Measurements from ENCODE around the gene QRICH2.

Gene QRICH2

GRCh38 chr17:76278952-76279741 lies 28.9 kb downstream of the QRICH2 start:
- DNase-seq, result peak; percentile 84
- TF ChIP-seq EZH2 (optimal IDR thresholded peaks at IDR 0.05; ENCODE audit: low read depth, low read length) (no peak), CTCF (IDR thresholded peaks at IDR 0.05; ENCODE audit: low read length) (peak; percentile 97)
- no peaks in the 10 kb centered on the region for H4K20me1 ChIP-seq (ENCODE audit: insufficient read depth, low read length)
- peaks cover 3% of the 10 kb centered on the region for H3F3A ChIP-seq (ENCODE audit: insufficient read depth, low read length)
- no peaks in the 10 kb centered on the region for H3K79me2 ChIP-seq (ENCODE audit: low read length)
- H3K27me3 ChIP-seq (replicated peaks; ENCODE audit: insufficient read depth, low read length), result no peaks in the 10 kb centered on the region
- no peaks in the 10 kb centered on the region for H3K4me1 ChIP-seq (ENCODE audit: low read length)
- H3K4me3 ChIP-seq (ENCODE audit: low read length), result no peak overlapping the region
- no peaks in the 10 kb centered on the region for H3K36me3 ChIP-seq (replicated peaks; ENCODE audit: insufficient read depth, low read length)
- H2AFZ ChIP-seq (ENCODE audit: low read length), result 0 out of 2 replicates have a peak overlapping the region, but pooled peaks have one; percentile 24
- H3K9ac ChIP-seq (ENCODE audit: low read length), result no peak overlapping the region
- H3K9me3 ChIP-seq (replicated peaks; ENCODE audit: insufficient read depth, low read length), result no peaks in the 10 kb centered on the region
- H3K4me2 ChIP-seq (ENCODE audit: low read depth, low read length), result no peak overlapping the region
- no peak overlapping the region for H3K27ac ChIP-seq (ENCODE audit: low read length)
- H3K9me2 ChIP-seq (replicated peaks; ENCODE audit: insufficient read depth, low read length), result no peaks in the 10 kb centered on the region

- Histone ChIP-seq H3K9me2 (replicated peaks; ENCODE audit: insufficient read depth, low read length) (no peaks in the 10 kb centered on the region), H4K20me1 (ENCODE audit: insufficient read depth, low read length) (no peaks in the 10 kb centered on the region), H2AFZ (ENCODE audit: low read length) (no peak overlapping the region), H3K27me3 (replicated peaks; ENCODE audit: insufficient read depth, low read length) (no peaks in the 10 kb centered on the region), H3K4me2 (ENCODE audit: low read depth, low read length) (no peak overlapping the region), H3K36me3 (replicated peaks; ENCODE audit: insufficient read depth, low read length) (no peaks in the 10 kb centered on the region), H3K79me2 (ENCODE audit: low read length) (no peaks in the 10 kb centered on the region), H3K9ac (ENCODE audit: low read length) (no peak overlapping the region), H3K9me3 (replicated peaks; ENCODE audit: insufficient read depth, low read length) (no peaks in the 10 kb centered on the region), H3F3A (ENCODE audit: insufficient read depth, low read length) (peaks cover 10% of the 10 kb centered on the region), H3K4me3 (ENCODE audit: low read length) (no peak overlapping the region), H3K27ac (ENCODE audit: low read length) (no peak overlapping the region), H3K4me1 (ENCODE audit: low read length) (no peaks in the 10 kb centered on the region)
- DNase-seq, result no peak
- TF ChIP-seq CTCF (IDR thresholded peaks at IDR 0.05; ENCODE audit: low read length) (no peak), EZH2 (optimal IDR thresholded peaks at IDR 0.05; ENCODE audit: low read depth, low read length) (no peak), EZH2phosphoT487 (IDR thresholded peaks at IDR 0.05; ENCODE audit: low read length) (no peak)
These were observed 29.7 kb downstream of the QRICH2 start for GRCh38 chr17:76278268-76278908.

GRCh38 chr17:76277300-76278267 lies 30.5 kb downstream of the QRICH2 start:
- Histone ChIP-seq H3K27me3 (replicated peaks; ENCODE audit: insufficient read depth, low read length) (no peaks in the 10 kb centered on the region), H3K27ac (ENCODE audit: low read length) (no peak overlapping the region), H3K4me1 (ENCODE audit: low read length) (no peaks in the 10 kb centered on the region), H2AFZ (ENCODE audit: low read length) (no peak overlapping the region), H3K9me3 (replicated peaks; ENCODE audit: insufficient read depth, low read length) (no peaks in the 10 kb centered on the region), H3K4me3 (ENCODE audit: low read length) (no peak overlapping the region), H3K36me3 (replicated peaks; ENCODE audit: insufficient read depth, low read length) (no peaks in the 10 kb centered on the region), H3K9me2 (replicated peaks; ENCODE audit: insufficient read depth, low read length) (no peaks in the 10 kb centered on the region), H3K9ac (ENCODE audit: low read length) (no peak overlapping the region), H3K79me2 (ENCODE audit: low read length) (no peaks in the 10 kb centered on the region), H3F3A (ENCODE audit: insufficient read depth, low read length) (peaks cover 18% of the 10 kb centered on the region), H3K4me2 (ENCODE audit: low read depth, low read length) (no peak overlapping the region), H4K20me1 (ENCODE audit: insufficient read depth, low read length) (no peaks in the 10 kb centered on the region)
- no peak for DNase-seq
- TF ChIP-seq EZH2phosphoT487 (IDR thresholded peaks at IDR 0.05; ENCODE audit: low read length) (no peak), EZH2 (optimal IDR thresholded peaks at IDR 0.05; ENCODE audit: low read depth, low read length) (no peak), CTCF (IDR thresholded peaks at IDR 0.05; ENCODE audit: low read length) (no peak)

Data from MM.1S (cell line).